Mononuclear cell (primary cell): ENCODE measurements around the gene ATAD5. TPM values are rescaled to one million over a fixed set of nuclear protein-coding genes. Genes with fewer than 3 reads are reported as not detected.

Source experiments
- H3K27me3 ChIP-seq: 2 replicates; pipeline ENCODE4 v1.6.0; 2011; ENCODE audit warnings: low read length, control low read depth; ENCODE audit not compliant: insufficient read depth
- H3K4me1 ChIP-seq: 2 replicates; pipeline ENCODE4 v1.5.1; 2011; ENCODE audit warnings: mild to moderate bottlenecking, low read length, control low read depth; ENCODE audit not compliant: insufficient read depth
- H3K4me3 ChIP-seq: 2 replicates; pipeline ENCODE4 v1.5.1; 2011; ENCODE audit warnings: mild to moderate bottlenecking, low read length, moderate library complexity
- H3K9me3 ChIP-seq: 2 replicates; pipeline ENCODE4 v1.5.1; 2011; ENCODE audit warnings: low read depth, mild to moderate bottlenecking, control low read depth, low read length
- total RNA-seq: library from RNA; depleted of rRNA; stranded (reverse); fragments of >200 nt; gene quantifications from one replicate; pipeline ENCODE4 v1.2.3, GENCODE V29; 2012

The ATAD5 gene, protein sequence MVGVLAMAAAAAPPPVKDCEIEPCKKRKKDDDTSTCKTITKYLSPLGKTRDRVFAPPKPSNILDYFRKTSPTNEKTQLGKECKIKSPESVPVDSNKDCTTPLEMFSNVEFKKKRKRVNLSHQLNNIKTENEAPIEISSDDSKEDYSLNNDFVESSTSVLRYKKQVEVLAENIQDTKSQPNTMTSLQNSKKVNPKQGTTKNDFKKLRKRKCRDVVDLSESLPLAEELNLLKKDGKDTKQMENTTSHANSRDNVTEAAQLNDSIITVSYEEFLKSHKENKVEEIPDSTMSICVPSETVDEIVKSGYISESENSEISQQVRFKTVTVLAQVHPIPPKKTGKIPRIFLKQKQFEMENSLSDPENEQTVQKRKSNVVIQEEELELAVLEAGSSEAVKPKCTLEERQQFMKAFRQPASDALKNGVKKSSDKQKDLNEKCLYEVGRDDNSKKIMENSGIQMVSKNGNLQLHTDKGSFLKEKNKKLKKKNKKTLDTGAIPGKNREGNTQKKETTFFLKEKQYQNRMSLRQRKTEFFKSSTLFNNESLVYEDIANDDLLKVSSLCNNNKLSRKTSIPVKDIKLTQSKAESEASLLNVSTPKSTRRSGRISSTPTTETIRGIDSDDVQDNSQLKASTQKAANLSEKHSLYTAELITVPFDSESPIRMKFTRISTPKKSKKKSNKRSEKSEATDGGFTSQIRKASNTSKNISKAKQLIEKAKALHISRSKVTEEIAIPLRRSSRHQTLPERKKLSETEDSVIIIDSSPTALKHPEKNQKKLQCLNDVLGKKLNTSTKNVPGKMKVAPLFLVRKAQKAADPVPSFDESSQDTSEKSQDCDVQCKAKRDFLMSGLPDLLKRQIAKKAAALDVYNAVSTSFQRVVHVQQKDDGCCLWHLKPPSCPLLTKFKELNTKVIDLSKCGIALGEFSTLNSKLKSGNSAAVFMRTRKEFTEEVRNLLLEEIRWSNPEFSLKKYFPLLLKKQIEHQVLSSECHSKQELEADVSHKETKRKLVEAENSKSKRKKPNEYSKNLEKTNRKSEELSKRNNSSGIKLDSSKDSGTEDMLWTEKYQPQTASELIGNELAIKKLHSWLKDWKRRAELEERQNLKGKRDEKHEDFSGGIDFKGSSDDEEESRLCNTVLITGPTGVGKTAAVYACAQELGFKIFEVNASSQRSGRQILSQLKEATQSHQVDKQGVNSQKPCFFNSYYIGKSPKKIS (N-terminal part only)
- total RNA-seq = 4.0 TPM

DNA sequence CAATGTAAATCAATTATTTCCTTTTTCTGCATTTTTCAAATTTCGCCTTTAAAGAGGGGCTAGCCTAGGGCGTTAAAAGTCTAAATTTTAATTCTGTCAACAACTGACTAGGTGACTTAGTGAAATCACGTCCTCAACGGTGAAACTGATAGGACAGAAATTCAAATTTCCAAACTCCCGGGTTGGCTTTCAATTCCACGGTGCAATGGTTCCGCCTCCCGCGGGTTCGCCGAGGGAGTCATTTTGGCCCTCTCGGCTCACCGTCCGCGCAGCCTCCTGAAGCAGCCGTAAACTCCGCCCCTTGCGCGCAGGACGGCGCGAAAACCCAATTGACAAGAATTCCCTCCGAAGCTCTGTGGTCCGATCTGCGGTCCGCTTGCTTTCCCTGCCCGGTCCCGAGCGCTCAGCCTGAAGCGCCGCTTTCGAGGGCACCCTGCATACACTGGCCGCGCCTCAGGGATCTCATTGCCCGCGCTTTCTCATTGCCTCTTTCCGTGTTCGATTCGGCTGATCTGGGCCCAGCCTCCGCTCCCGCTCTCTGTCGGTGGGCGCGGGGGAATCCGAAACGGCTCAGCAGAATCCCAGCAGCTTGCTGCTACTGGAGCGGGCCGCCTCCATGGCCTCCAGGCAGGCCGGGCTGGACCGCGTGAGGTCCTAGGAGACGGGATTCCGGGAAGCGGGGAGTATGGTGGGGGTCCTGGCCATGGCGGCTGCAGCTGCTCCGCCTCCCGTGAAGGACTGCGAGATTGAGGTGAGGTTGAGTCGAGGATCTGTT is at the start of gene ATAD5:
Gene ATAD5 (plus strand): TSS at position 304 of the 775 bp plus-strand sequence. CDS start 382 bp downstream, at position 686.
- H3K4me3 ChIP-seq = peak within 1 kb of the TSS; percentile 85
- peaks cover 19% of the 10 kb centered on the region for H3K4me1 ChIP-seq
- no peaks in the 10 kb centered on the region for H3K27me3 ChIP-seq
- H3K9me3 ChIP-seq = no peaks in the 10 kb centered on the region

DNA sequence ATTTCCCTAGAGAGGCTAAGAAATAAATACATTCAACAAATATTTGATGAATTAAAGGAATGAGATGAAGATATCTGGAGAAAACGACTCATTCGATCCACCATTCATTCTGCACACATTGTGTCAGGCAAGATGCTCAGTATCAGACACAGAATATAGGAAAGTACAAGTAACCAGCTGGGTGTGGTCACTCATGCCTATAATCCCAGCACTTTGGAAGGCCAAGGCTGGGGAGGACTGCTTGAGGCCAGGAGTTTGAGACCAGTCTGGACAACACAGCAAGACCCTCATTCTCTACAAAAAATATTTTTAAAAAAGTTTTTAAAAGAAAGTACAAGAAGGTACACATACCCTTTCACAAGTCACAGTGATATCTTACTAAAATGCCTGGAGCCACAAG is 49.6 kb upstream of the ATAD5 start:
- H3K4me1 ChIP-seq = no peaks in the 10 kb centered on the region
- H3K4me3 ChIP-seq = no peak overlapping the region
- H3K9me3 ChIP-seq = no peaks in the 10 kb centered on the region
- H3K27me3 ChIP-seq = no peaks in the 10 kb centered on the region

GRCh38 chr17:30788918-30789317 is 42.8 kb upstream of the ATAD5 start:
- H3K4me1 ChIP-seq = no peaks in the 10 kb centered on the region
- no peak overlapping the region for H3K4me3 ChIP-seq
- no peaks in the 10 kb centered on the region for H3K27me3 ChIP-seq
- H3K9me3 ChIP-seq = no peaks in the 10 kb centered on the region

DNA sequence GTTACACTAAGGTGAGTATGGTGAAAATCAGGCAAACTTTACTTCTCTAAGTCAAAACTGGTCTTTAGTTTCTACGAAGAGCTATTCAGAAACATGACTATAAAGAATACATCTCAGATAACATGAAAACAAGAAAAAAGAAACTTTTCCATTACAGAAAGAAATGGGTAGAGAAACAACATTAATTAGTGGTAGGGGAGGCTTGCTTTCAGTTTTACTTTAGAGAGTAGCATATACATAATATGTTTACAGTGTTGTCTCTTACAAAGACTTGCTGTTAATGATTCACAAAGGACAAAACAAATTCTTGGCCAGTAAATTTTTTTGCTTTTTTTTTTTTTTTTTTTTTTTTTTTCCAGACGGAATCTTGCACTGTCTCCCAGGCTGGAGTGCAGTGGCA is 41.5 kb upstream of the ATAD5 start:
- H3K9me3 ChIP-seq = no peaks in the 10 kb centered on the region
- H3K27me3 ChIP-seq = no peaks in the 10 kb centered on the region
- H3K4me3 ChIP-seq = no peak overlapping the region
- no peaks in the 10 kb centered on the region for H3K4me1 ChIP-seq

DNA sequence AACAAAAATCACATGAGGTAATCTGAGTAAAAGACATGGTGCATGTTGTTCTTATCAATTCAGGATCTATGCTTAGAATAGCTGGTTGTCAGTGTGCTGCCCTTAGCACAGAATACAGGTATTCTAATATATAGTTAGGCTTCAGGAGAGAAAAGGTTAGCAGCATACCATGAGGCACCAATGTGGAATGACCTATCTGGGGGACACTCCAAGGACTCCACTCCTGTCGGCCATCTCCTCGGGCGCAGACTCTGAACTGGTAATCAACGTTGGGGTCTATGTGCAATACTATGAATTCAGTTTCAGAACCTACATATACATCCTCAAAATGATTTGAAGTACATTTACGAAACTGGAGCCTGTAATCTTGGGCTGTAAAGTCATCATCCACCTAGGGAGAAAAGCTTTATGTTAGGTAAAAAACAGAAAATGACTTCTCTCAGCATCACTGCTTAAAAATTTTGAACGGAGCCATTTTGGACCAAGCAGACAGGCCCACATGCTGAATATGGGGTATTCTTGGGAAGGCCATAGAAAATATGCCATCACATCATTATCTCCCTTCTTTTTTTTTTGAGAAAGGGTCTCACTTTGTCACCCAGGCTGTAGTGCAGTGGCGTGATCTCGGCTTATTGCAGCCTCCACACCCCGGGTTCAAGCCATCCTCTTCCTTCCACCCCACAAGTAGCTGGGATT is 38.3 kb upstream of the ATAD5 start:
- Histone ChIP-seq H3K4me1 (no peaks in the 10 kb centered on the region), H3K9me3 (no peaks in the 10 kb centered on the region), H3K4me3 (no peak overlapping the region), H3K27me3 (no peaks in the 10 kb centered on the region)

- Histone ChIP-seq H3K4me1 (no peaks in the 10 kb centered on the region), H3K9me3 (no peaks in the 10 kb centered on the region), H3K27me3 (no peaks in the 10 kb centered on the region), H3K4me3 (no peak overlapping the region)
These were observed 37.4 kb upstream of the ATAD5 start for GRCh38 chr17:30794372-30794771.

DNA sequence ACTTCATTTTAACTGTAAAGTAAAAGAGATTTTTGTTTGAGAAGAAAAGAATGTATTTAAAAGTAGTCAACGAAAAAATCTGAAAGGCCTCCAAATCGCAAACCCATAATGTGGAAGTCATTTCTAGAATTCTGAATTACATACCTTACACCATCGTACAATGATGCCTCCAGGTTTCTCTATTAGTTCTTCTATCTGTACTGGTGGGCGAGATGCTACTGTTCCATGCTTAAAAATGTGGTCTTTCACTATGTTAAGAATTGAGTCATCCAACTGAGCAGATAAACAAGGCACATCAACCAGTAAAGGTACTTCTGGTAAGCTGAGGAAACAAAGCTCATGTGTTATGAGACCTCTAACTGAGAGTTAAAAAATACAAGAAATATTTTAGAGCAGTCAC is 35.8 kb upstream of the ATAD5 start:
- Histone ChIP-seq H3K9me3 (no peaks in the 10 kb centered on the region), H3K4me3 (no peak overlapping the region)

DNA sequence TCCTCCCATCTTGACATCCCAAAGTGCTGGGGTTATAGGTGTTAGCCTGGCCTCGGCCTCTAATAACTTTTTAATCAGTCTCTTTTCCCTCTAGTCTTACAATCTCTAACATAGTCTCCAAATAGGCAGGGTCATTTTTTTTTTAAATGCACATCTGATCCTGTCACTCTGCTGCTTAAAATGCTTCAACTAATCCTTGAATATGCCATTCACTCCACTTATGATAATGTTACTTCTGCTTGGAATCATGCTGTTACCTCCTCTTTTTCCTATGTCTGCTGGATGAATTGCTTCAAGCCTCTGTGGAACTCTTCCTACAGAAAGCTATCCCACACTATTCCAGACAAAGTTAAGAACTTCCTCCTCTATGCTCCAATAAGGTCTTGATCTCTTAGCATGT is 30.1 kb upstream of the ATAD5 start:
- no peak overlapping the region for H3K4me3 ChIP-seq
- peaks cover 14% of the 10 kb centered on the region for H3K4me1 ChIP-seq
- H3K9me3 ChIP-seq = no peaks in the 10 kb centered on the region
- no peaks in the 10 kb centered on the region for H3K27me3 ChIP-seq

More for the DNA sequence above, 35.8 kb upstream of the ATAD5 start:
- Histone ChIP-seq H3K27me3 (no peaks in the 10 kb centered on the region), H3K4me1 (no peaks in the 10 kb centered on the region)

- H3K4me1 ChIP-seq = peaks cover 56% of the 10 kb centered on the region
- H3K9me3 ChIP-seq = no peaks in the 10 kb centered on the region
- no peaks in the 10 kb centered on the region for H3K27me3 ChIP-seq
- no peak overlapping the region for H3K4me3 ChIP-seq
These were observed 25.8 kb upstream of the ATAD5 start for GRCh38 chr17:30805944-30806456.

DNA sequence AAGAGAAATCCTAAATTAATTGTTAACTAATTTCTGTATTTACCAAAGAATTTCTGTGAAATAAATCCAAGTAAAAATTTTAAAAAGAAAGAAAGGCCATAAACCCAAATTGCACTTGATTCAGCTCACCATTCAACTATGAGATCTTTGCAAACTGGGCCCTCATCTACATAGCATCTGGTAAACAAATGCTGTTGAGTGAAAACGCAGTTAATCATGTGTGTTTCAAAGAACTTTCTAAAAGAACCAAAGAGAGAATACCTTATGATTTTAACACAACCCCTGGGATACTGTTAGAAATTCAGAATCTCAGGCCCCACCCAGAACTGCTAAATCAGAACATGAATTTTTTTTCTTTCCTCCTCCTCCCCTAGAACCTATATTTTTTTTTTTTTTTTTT is 23.9 kb upstream of the ATAD5 start:
- Histone ChIP-seq H3K4me1 (peaks cover 73% of the 10 kb centered on the region), H3K27me3 (no peaks in the 10 kb centered on the region), H3K9me3 (no peaks in the 10 kb centered on the region), H3K4me3 (no peak overlapping the region)

DNA sequence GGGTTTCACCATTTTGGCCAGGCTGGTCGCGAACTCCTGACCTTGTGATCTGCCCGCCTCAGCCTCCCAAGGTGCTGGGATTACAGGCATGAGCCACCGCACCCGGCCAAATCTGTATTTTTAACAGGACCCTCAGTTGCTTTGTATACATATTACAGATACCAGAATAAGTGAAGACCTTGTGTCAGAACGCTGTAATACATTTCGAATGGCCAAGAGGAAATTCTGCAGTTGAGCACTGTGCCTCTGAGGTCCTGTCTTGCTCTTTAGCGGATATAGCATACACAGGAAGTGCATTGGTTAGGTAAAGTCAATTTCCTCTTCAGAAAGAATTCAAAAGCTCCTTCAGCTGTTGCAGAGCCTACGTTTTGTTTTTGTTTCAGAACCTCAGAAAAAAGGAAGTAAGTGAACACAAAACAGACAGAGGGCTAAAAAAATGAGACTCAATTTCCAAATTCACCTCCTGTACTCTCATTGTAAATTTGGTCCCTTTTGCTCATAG is 22.9 kb upstream of the ATAD5 start:
- Histone ChIP-seq H3K4me3 (peak overlapping the region; percentile 15), H3K27me3 (no peaks in the 10 kb centered on the region), H3K4me1 (peaks cover 79% of the 10 kb centered on the region), H3K9me3 (no peaks in the 10 kb centered on the region)

DNA sequence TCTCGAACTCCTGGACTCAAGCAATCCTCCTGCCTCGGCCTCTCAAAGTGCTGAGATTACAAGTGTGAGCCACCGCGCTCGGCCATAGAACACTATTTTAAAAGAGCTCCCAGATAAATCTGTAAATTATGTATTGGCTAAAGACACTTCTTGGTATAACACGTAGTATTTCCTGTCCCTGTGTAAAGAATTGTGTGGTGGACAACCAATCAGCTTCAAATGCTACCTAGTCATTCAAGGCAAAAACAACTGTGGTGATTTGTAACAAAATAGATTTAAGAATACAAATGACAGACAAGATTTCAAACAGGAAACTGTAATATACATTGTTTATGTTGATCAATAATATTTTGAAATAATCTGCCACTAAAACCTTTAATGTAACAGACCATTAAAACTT is 21.9 kb upstream of the ATAD5 start:
- Histone ChIP-seq H3K27me3 (no peaks in the 10 kb centered on the region), H3K9me3 (no peaks in the 10 kb centered on the region), H3K4me1 (peaks cover 90% of the 10 kb centered on the region), H3K4me3 (no peak overlapping the region)

GRCh38 chr17:30812218-30813177 is 19.3 kb upstream of the ATAD5 start:
- Histone ChIP-seq H3K4me1 (peaks cover 95% of the 10 kb centered on the region), H3K4me3 (no peak overlapping the region), H3K27me3 (no peaks in the 10 kb centered on the region), H3K9me3 (no peaks in the 10 kb centered on the region)
